SU-DHL-6 (cell line): ENCODE data around the gene MDH1.
"Not testable (repeated sequence)": the region's sequence is repeated elsewhere in the genome, so short reads cannot be mapped to it uniquely, and the experiment has no call there.

ENCODE experiments used
- EZH2phosphoT487 ChIP-seq: fragments of 200-600 bp; sonication (generic), shearing (Covaris generic); conservative IDR thresholded peaks from 2 replicates; pipeline ENCODE4 v1.6.1; 2018; ENCODE audit warnings: mild to moderate bottlenecking, antibody characterized with exemption, low read length, moderate library complexity, mixed read lengths
- TF ChIP-seq, protein P1 (sequence below): fragments of 200-600 bp; sonication (generic); IDR thresholded peaks from one replicate; pipeline ENCODE4 v1.5.1; 2017; ENCODE audit warnings: antibody characterized with exemption, mild to moderate bottlenecking, low read length, moderate library complexity; ENCODE audit not compliant: insufficient read depth, poor library complexity, severe bottlenecking

- TF ChIP-seq, protein P1, sequence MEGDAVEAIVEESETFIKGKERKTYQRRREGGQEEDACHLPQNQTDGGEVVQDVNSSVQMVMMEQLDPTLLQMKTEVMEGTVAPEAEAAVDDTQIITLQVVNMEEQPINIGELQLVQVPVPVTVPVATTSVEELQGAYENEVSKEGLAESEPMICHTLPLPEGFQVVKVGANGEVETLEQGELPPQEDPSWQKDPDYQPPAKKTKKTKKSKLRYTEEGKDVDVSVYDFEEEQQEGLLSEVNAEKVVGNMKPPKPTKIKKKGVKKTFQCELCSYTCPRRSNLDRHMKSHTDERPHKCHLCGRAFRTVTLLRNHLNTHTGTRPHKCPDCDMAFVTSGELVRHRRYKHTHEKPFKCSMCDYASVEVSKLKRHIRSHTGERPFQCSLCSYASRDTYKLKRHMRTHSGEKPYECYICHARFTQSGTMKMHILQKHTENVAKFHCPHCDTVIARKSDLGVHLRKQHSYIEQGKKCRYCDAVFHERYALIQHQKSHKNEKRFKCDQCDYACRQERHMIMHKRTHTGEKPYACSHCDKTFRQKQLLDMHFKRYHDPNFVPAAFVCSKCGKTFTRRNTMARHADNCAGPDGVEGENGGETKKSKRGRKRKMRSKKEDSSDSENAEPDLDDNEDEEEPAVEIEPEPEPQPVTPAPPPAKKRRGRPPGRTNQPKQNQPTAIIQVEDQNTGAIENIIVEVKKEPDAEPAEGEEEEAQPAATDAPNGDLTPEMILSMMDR: not testable (repeated sequence)
- TF ChIP-seq EZH2phosphoT487: not testable (repeated sequence)
Measured at GRCh38 chr2:63573726-63574345, 14.9 kb upstream of the MDH1 start.
